CD4-positive, alpha-beta T cell (primary cell): ENCODE measurements around the gene CPEB1. TPM values are rescaled to one million over a fixed set of nuclear protein-coding genes. Genes with fewer than 3 reads are reported as not detected.

Experiments
- ATAC-seq: fragments of 200-7000 bp; cut with Tn5 transposase; one replicate; pipeline ENCODE4 v1.10.0; 2022; ENCODE audit warnings: mild to moderate bottlenecking; ENCODE audit not compliant: poor library complexity
- CTCF ChIA-PET: fragments of 350-600 bp; sonication (Branson Sonifier 250); formaldehyde crosslinking; loops from one replicate; lab custom pipeline; 2021; ENCODE audit warnings: antibody characterized with exemption, inconsistent platforms; lab: Charles Lee
- POLR2A ChIA-PET: fragments of 350-600 bp; sonication (Branson Sonifier 250); formaldehyde crosslinking; loops from one replicate; lab custom pipeline; 2021; ENCODE audit warnings: antibody characterized with exemption, inconsistent platforms; lab: Charles Lee
- DNase-seq, 14 experiments: peaks; one replicate each; pipeline ENCODE4 v3.0.0-alpha.2; 2013 to 2020; ENCODE audit warnings: mixed read lengths in 2 of 14
- H3K27ac ChIP-seq, 2 donors: one replicate each; pipeline versions ENCODE4 v1.5.1 to v1.7.0; 2013; ENCODE audit warnings: low read length in 2 of 2, low read depth in 1 of 2, mild to moderate bottlenecking in 1 of 2
- H3K27me3 ChIP-seq, 2 experiments: 1 replicate in 1 of 2; 2 replicates in 1 of 2; pipeline versions ENCODE4 v1.6.1 to v1.7.0; 2013; ENCODE audit warnings: low read length in 2 of 2, control low read depth in 1 of 2, mild to moderate bottlenecking in 1 of 2, moderate library complexity in 1 of 2; ENCODE audit not compliant: insufficient read depth in 2 of 2, control insufficient read depth in 1 of 2
- H3K36me3 ChIP-seq: one replicate; pipeline ENCODE4 v1.6.1; 2013; ENCODE audit warnings: low read length, control low read depth; ENCODE audit not compliant: insufficient read depth
- H3K4me1 ChIP-seq: one replicate; pipeline ENCODE4 v1.6.1; 2013; ENCODE audit warnings: low read length, control low read depth; ENCODE audit not compliant: insufficient read depth
- H3K4me3 ChIP-seq: one replicate; pipeline ENCODE4 v1.5.1; 2013; ENCODE audit warnings: mild to moderate bottlenecking, low read length, moderate library complexity
- H3K9me3 ChIP-seq, 2 experiments: 1 replicate in 1 of 2; 2 replicates in 1 of 2; pipeline versions ENCODE4 v1.6.1 to v1.7.0; 2013; ENCODE audit warnings: low read length in 2 of 2, mild to moderate bottlenecking in 2 of 2, control low read depth in 1 of 2, moderate library complexity in 1 of 2; ENCODE audit not compliant: control insufficient read depth in 1 of 2, insufficient read depth in 1 of 2
- H3K27ac Mint-ChIP-seq: one replicate; pipeline ENCODE4 v1.8.0; 2020; ENCODE audit warnings: mixed read lengths
- H3K27me3 Mint-ChIP-seq: one replicate; pipeline ENCODE4 v1.8.0; 2021; ENCODE audit warnings: mixed read lengths
- H3K36me3 Mint-ChIP-seq: one replicate; pipeline ENCODE4 v1.8.0; 2021; ENCODE audit warnings: low read depth, mixed read lengths
- H3K4me1 Mint-ChIP-seq: one replicate; pipeline ENCODE4 v1.8.0; 2021; ENCODE audit warnings: low read depth, mixed read lengths
- H3K4me3 Mint-ChIP-seq: one replicate; pipeline ENCODE4 v1.8.0; 2020; ENCODE audit warnings: mild to moderate bottlenecking, mixed read lengths
- H3K9me3 Mint-ChIP-seq: one replicate; pipeline ENCODE4 v1.8.0; 2020; ENCODE audit warnings: mixed read lengths
- CTCF ChIP-seq: fragments of 200-600 bp; IDR thresholded peaks from one replicate; pipeline ENCODE4 v1.8.0; 2022; ENCODE audit warnings: antibody characterized with exemption, mild to moderate bottlenecking
- intact Hi-C, 2 experiments: fragments of 100-400 bp; cut with DNase I in 1 of 2; cut with micrococcal nuclease in 1 of 2; formaldehyde crosslinking; loops; one replicate each; pipeline versions ENCODE4 v1.15.1 to v1.9.0; 2023 to 2025; cut with DNase I, micrococcal nuclease
- total RNA-seq, 174 experiments: library from RNA in 2 of 174; stranded (reverse) in 2 of 174; gene quantifications; one replicate each; pipeline ENCODE4 v1.2.3 and lab custom pipeline; 2021 to 2026

Gene CPEB1
- total RNA-seq, 2 experiments from 2014 or later, result 0.19 to 0.61 TPM

GRCh38 chr15:82545002-82545401, 102.2 kb downstream of the CPEB1 start:
- ATAC-seq, result no peak
- intact Hi-C loops, result no loop called here
- POLR2A ChIA-PET, result no interaction called here
- Histone ChIP-seq H3K27ac (no peak overlapping the region), H3K27me3 (peaks cover 0 to 2% of the 10 kb centered on the region in 2 experiments), H3K4me1 (peaks cover 9% of the 10 kb centered on the region), H3K9me3 (peaks cover 0 to under 1% of the 10 kb centered on the region in 2 experiments), H3K4me3 (no peak overlapping the region), H3K36me3 (no peaks in the 10 kb centered on the region)
- DNase-seq, result no peak
- Mint-ChIP-seq H3K36me3 (peaks cover 12% of the 10 kb centered on the region), H3K27me3 (peaks cover 7% of the 10 kb centered on the region), H3K4me1 (peaks cover 13% of the 10 kb centered on the region), H3K9me3 (no peaks in the 10 kb centered on the region), H3K27ac (no peak overlapping the region), H3K4me3 (no peak overlapping the region)
- TF ChIP-seq CTCF, result no peak
- CTCF ChIA-PET, result no interaction called here

GRCh38 chr15:82544431-82544830, 102.7 kb downstream of the CPEB1 start:
- peaks cover 0 to 3% of the 10 kb centered on the region in 2 experiments for H3K9me3 ChIP-seq
- H3K27me3 Mint-ChIP-seq, result peaks cover 7% of the 10 kb centered on the region
- ATAC-seq, result no peak
- peaks cover 15% of the 10 kb centered on the region for H3K4me1 ChIP-seq
- H3K36me3 ChIP-seq, result no peaks in the 10 kb centered on the region
- intact Hi-C loops, result loop anchor here (5.0 kb wide), 5 partner anchors 263 to 1547 kb away; partner anchors contain the start of genes C15orf40 (in 1 of the 2), FSD2 (in 1 of the 2), RAMAC (in 1 of the 2) and WHAMM (in 1 of the 2)
- no peak for DNase-seq
- H3K27me3 ChIP-seq, result peaks cover 0 to 2% of the 10 kb centered on the region in 2 experiments
- H3K36me3 Mint-ChIP-seq, result peaks cover 18% of the 10 kb centered on the region
- TF ChIP-seq CTCF, result no peak
- no peak overlapping the region for H3K27ac Mint-ChIP-seq
- CTCF ChIA-PET, result interaction anchor here (6.2 kb wide), 1 partner anchor 13 kb away, joined by 58 read pairs; no protein-coding TSS in a partner anchor
- H3K4me3 ChIP-seq, result no peak overlapping the region
- no peak overlapping the region for H3K4me3 Mint-ChIP-seq
- no peaks in the 10 kb centered on the region for H3K9me3 Mint-ChIP-seq
- H3K4me1 Mint-ChIP-seq, result peaks cover 15% of the 10 kb centered on the region
- POLR2A ChIA-PET, result no interaction called here
- no peak overlapping the region for H3K27ac ChIP-seq

- no peak for ATAC-seq
These were observed 104.0 kb downstream of the CPEB1 start for GRCh38 chr15:82543160-82543559.

More at GRCh38 chr15:82543160-82543559, 104.0 kb downstream of the CPEB1 start:
- Histone ChIP-seq H3K36me3 (peaks cover 8% of the 10 kb centered on the region), H3K4me1 (peaks cover 27% of the 10 kb centered on the region), H3K27me3 (peaks cover 0 to 2% of the 10 kb centered on the region in 2 experiments), H3K4me3 (no peak overlapping the region), H3K27ac (no peak overlapping the region), H3K9me3 (peaks cover 0 to 3% of the 10 kb centered on the region in 2 experiments)
- Mint-ChIP-seq H3K27me3 (peaks cover 7% of the 10 kb centered on the region), H3K27ac (peak overlapping the region; percentile 66), H3K36me3 (peaks cover 31% of the 10 kb centered on the region), H3K4me1 (peaks cover 28% of the 10 kb centered on the region), H3K4me3 (peak overlapping the region; percentile 78), H3K9me3 (no peaks in the 10 kb centered on the region)
- intact Hi-C loops, result loop anchor here (5.0 kb wide), 5 partner anchors 264 to 1546 kb away; partner anchors contain the start of genes C15orf40 (in 1 of the 2), FSD2 (in 1 of the 2), RAMAC (in 1 of the 2) and WHAMM (in 1 of the 2)
- POLR2A ChIA-PET, result interaction anchor here (1.1 kb wide), 1 partner anchor 268 kb away, joined by 3 read pairs; no protein-coding TSS in a partner anchor
- no peak for TF ChIP-seq CTCF
- peak in 2 of 14 experiments; percentile 25 to 58 for DNase-seq
- CTCF ChIA-PET, result interaction anchor here (6.2 kb wide), 1 partner anchor 12 kb away, joined by 58 read pairs; no protein-coding TSS in a partner anchor
